Activated T-cell treated with anti-CD3 and anti-CD28 coated beads, Interleukin-2, amount 50 U/mL, for 4 hours (primary cell): ENCODE data around the gene DOK7. TPM values are rescaled to one million over a fixed set of nuclear protein-coding genes. Genes with fewer than 3 reads are reported as not detected.
"Not testable (repeated sequence)": the region's sequence is repeated elsewhere in the genome, so short reads cannot be mapped to it uniquely, and the experiment has no call there.

Experiments used
- ATAC-seq, 2 donors: fragments of 200-7000 bp; cut with Tn5 transposase; one replicate each; pipeline ENCODE4 v1.10.0; 2021
- DNase-seq: peaks from one replicate; pipeline ENCODE4 v3.0.0-alpha.2; 2020
- H3K27me3 Mint-ChIP-seq: one replicate; pipeline ENCODE4 v1.8.0; 2021; ENCODE audit warnings: low read depth, mixed read lengths
- H3K36me3 Mint-ChIP-seq: one replicate; pipeline ENCODE4 v1.8.0; 2022; ENCODE audit warnings: mixed read lengths; ENCODE audit not compliant: insufficient read depth
- H3K4me1 Mint-ChIP-seq: one replicate; pipeline ENCODE4 v1.8.0; 2021; ENCODE audit warnings: low read depth, mixed read lengths
- H3K4me3 Mint-ChIP-seq: one replicate; pipeline ENCODE4 v1.8.0; 2021; ENCODE audit warnings: mild to moderate bottlenecking, moderate library complexity, mixed read lengths
- H3K9me3 Mint-ChIP-seq: one replicate; pipeline ENCODE4 v1.8.0; 2021; ENCODE audit warnings: mixed read lengths
- total RNA-seq, 3 donors: library from RNA; stranded (reverse); gene quantifications; one replicate each; pipeline ENCODE4 v1.2.1, GENCODE V29; 2021

DOK7 gene
- total RNA-seq, 3 donors from 2014 or later: not detected

DNA sequence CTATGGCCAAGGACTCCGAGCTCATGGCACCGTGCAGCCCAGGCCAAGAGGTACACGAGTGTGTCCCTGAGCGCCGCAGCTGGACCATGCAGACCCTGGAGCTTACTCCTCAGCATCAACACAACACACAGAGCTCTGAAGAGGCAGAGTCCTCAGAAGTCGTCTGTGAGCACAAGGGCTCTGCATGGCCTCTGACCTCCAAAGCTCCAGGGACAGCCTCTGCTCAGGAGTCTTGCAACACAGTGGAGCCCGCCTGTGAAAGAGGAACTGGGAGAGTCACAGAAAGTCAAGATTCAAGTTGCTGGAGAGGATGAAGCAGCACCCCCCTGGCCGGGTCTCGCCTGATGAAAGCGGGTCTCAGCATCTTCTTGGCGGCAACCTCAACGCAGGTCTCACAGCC, 66.3 kb downstream of the DOK7 start:
- Mint-ChIP-seq H3K27me3 (no peaks in the 10 kb centered on the region), H3K4me1 (peaks cover 34% of the 10 kb centered on the region)

GRCh38 chr4:3530051-3530450, 66.9 kb downstream of the DOK7 start:
- H3K36me3 Mint-ChIP-seq: no peaks in the 10 kb centered on the region
- peaks cover under 1% of the 10 kb centered on the region for H3K27me3 Mint-ChIP-seq
- peaks cover 34% of the 10 kb centered on the region for H3K4me1 Mint-ChIP-seq
- ATAC-seq (no peak), DNase-seq (no peak)
- peak overlapping the region; percentile 99 for H3K4me3 Mint-ChIP-seq
- H3K9me3 Mint-ChIP-seq: no peaks in the 10 kb centered on the region

More for the DNA sequence above, 66.3 kb downstream of the DOK7 start:
- no peaks in the 10 kb centered on the region for H3K9me3 Mint-ChIP-seq
- no peak for ATAC-seq
- DNase-seq: no peak
- H3K36me3 Mint-ChIP-seq: peaks cover 2% of the 10 kb centered on the region
- H3K4me3 Mint-ChIP-seq: no peak overlapping the region

DNA sequence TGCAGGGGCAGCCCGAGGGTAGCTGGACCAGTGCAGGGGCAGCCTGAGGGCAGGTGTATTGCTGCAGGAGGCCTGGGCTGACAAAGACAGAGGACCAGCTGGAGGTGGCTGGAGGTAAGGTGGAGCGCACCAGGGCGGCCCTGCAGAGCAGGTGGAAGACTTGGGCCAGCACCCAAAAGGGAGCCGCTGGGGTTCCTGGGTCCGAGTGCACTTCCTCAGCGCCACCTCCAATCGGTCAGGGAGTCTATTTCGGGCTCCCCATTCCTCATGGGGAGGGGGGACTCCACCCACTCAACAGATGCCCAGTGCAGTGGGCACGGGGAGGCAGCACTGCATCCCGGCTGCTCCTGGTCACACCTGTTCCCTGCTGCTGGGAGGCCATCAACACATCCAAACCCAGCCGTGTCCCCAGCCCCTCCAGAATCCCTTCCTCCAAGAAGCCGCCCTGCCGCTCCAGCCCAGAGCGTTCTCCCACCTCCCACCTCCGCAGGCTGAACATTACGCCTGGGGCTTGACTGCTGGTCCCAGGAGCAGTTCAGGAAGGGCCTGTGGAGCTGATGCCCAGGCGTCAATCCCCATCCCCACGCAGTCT, 67.7 kb downstream of the DOK7 start:
- Mint-ChIP-seq H3K9me3 (peaks cover 3% of the 10 kb centered on the region), H3K4me1 (peaks cover 34% of the 10 kb centered on the region), H3K4me3 (peak overlapping the region; percentile 99), H3K27me3 (peaks cover 5% of the 10 kb centered on the region), H3K36me3 (peaks cover 1% of the 10 kb centered on the region)
- no peak for ATAC-seq
- DNase-seq: no peak

DNA sequence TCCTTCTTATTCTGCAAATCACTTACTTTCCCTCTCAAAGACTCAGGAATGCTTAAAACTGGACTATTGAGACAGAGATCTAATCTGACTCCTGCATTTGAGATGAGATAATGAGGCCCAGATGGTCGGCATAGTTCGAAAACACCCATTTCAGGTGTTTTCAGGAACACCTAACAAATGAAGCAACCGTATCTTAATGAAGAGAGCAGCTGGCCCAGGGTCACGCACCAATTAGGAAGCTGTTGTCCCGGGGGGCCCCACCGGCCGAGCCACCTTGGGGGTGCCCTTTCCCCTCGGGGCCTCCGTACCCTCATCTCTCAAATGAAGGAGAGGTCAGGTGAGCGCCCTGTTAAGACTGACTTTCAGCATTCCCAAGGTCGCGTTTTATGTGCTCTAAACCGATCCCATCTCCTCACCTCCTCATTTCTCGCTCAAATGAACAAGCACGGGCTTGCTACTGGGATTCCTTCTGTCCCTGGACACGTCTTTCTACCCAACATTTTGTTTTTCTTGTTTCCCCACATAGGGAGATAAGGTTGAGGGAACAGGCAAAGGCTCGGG, 68.3 kb downstream of the DOK7 start:
- H3K27me3 Mint-ChIP-seq: peaks cover 5% of the 10 kb centered on the region

DNA sequence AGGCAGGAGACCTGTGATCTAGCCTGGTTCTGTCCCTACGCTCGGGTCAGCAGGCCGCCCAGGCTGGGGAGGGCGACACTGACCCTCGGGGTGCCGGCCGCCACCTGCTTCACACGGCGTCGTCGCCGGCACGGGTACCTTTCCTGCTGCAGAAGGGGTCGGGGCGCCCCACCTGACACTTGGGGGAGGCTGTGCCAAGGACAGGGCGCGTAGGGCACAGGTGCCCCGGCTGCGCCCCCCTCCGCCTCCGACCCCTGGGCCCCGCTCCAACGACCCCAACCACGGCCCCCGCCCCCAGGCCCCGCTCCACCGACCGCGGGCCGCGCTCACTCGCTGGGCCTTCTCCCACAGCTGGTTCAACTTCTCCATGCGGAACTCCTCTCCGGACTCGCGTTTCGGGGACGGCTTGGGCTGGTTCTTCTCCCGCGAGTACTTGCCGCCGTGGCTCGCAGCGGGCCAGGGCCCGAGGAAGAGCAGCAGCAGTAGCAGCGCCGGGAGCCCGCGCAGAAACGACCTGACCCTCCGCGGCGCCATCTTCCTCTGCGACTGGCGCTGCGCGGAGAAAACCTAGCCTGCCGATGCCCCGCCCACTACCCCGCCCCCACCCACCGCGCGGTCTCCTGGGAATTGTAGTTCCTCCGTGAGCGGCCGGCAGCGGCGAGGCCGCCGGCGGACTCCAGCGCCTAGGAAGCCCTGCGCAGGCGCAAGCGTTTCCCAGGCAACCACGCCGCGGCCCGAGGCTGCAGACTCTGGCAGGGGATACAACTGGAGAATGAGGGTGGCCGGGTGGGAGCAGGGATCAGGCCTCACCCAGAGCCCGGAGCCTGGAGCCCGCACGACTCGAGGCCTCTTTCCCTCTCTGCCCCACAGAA, 69.0 kb downstream of the DOK7 start, which contains the start of gene LRPAP1:
TSS of gene LRPAP1 (minus strand) at position 544 of the 872 bp plus-strand sequence. CDS start at position 534, 10 bp downstream.
- peaks cover 30% of the 10 kb centered on the region for H3K4me1 Mint-ChIP-seq
- peak; percentile 92 to 95 for ATAC-seq
- H3K9me3 Mint-ChIP-seq: peaks cover 3% of the 10 kb centered on the region
- peak within 1 kb of the TSS; percentile 99 for H3K4me3 Mint-ChIP-seq
- H3K36me3 Mint-ChIP-seq: peaks cover 1% of the 10 kb centered on the region
- peaks cover 5% of the 10 kb centered on the region for H3K27me3 Mint-ChIP-seq
- DNase-seq: peak; percentile 80

More for the DNA sequence above, 68.3 kb downstream of the DOK7 start:
- Mint-ChIP-seq H3K36me3 (peaks cover 1% of the 10 kb centered on the region), H3K4me3 (peak overlapping the region; percentile 99), H3K9me3 (peaks cover 3% of the 10 kb centered on the region), H3K4me1 (peaks cover 34% of the 10 kb centered on the region)
- ATAC-seq: no peak
- DNase-seq: no peak

GRCh38 chr4:3532751-3533422, 69.8 kb downstream of the DOK7 start:
- H3K27me3 Mint-ChIP-seq: peaks cover 5% of the 10 kb centered on the region
- DNase-seq (no peak), ATAC-seq (peak in 1 of 2 donors; percentile 27)
- H3K4me3 Mint-ChIP-seq: peak overlapping the region; percentile 99
- peaks cover 3% of the 10 kb centered on the region for H3K9me3 Mint-ChIP-seq
- H3K4me1 Mint-ChIP-seq: peaks cover 29% of the 10 kb centered on the region
- peaks cover 1% of the 10 kb centered on the region for H3K36me3 Mint-ChIP-seq

DNA sequence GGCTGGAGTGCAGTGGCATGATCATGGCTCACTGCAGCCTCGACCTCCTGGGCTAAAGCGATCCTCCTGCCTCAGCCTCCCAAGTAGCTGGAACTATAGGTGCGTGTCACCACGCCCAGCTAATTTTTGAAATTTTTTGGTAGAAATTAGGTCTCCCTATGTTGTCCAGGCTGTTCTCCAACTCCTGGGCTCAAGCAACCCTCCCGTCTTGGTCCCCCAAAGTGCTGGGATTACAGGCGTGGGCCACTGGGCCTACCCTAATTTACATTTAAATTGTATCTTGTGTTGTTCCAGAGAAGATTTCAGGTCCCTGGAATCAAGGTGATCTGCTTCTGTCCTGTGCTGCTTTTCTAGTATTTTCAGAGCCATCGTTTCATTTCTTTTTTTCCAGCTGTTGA, 70.3 kb downstream of the DOK7 start:
- ATAC-seq (no peak), DNase-seq (no peak)
- H3K27me3 Mint-ChIP-seq: peaks cover 5% of the 10 kb centered on the region
- H3K4me3 Mint-ChIP-seq: peak overlapping the region; percentile 99
- peaks cover 1% of the 10 kb centered on the region for H3K36me3 Mint-ChIP-seq
- peaks cover 24% of the 10 kb centered on the region for H3K4me1 Mint-ChIP-seq
- H3K9me3 Mint-ChIP-seq: peaks cover 3% of the 10 kb centered on the region

- DNase-seq, H3K4me3 Mint-ChIP-seq, ATAC-seq, H3K27me3 Mint-ChIP-seq, H3K36me3 Mint-ChIP-seq, H3K9me3 Mint-ChIP-seq: not testable (repeated sequence)
- peaks cover 13% of the 10 kb centered on the region for H3K4me1 Mint-ChIP-seq
Measured at GRCh38 chr4:3535812-3536211, 72.7 kb downstream of the DOK7 start.

DNA sequence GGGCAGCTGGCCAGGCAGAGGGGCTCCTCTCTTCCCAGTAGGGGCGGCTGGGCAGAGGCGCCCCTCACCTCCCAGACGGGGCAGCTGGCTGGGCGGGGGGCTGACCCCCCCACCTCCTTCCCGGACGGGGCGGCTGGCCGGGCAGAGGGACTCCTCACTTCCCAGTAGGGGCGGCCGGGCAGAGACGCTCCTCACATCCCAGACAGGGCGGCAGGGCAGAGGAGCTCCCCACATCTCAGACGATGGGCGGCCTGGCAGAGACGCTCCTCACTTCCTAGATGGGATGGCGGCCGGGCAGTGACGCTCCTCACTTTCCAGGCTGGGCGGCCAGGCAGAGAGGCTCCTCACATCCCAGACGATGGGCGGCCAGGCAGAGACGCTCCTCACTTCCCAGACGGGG, 75.8 kb downstream of the DOK7 start:
- not testable (repeated sequence) for H3K9me3 Mint-ChIP-seq, ATAC-seq, H3K4me3 Mint-ChIP-seq, H3K27me3 Mint-ChIP-seq, H3K36me3 Mint-ChIP-seq, H3K4me1 Mint-ChIP-seq, DNase-seq

GRCh38 chr4:3543415-3543814, 80.3 kb downstream of the DOK7 start:
- not testable (repeated sequence) for DNase-seq, ATAC-seq, H3K4me1 Mint-ChIP-seq, H3K27me3 Mint-ChIP-seq, H3K4me3 Mint-ChIP-seq, H3K36me3 Mint-ChIP-seq, H3K9me3 Mint-ChIP-seq

Other genes with a start within 250 kb of the DOK7 start
- under 1 TPM; 0.66 to 0.87 (median 0.78) TPM for gene MSANTD1, start 214.1 kb upstream of the DOK7 start, total RNA-seq
- gene RGS12, start 170.3 kb upstream of the DOK7 start, total RNA-seq: 1 to 10 TPM; 2.3 to 3.0 (median 2.5) TPM
- gene HGFAC, start 21.3 kb upstream of the DOK7 start, total RNA-seq: under 1 TPM in 1 of 3 donors, not detected in 2; 0.11 TPM
- 100 to 1,000 TPM; 111 to 145 (median 118) TPM for gene LRPAP1, start 69.1 kb downstream of the DOK7 start, total RNA-seq